HG03103 (cell line): ENCODE measurements around the gene LETMD1.

ENCODE experiments used
- ATAC-seq: cut with Tn5 transposase; IDR thresholded peaks from one replicate; pipeline ENCODE4 v1.9.1; 2021; ENCODE audit warnings: low read depth; ENCODE audit not compliant: unreplicated experiment

The LETMD1 gene

DNA sequence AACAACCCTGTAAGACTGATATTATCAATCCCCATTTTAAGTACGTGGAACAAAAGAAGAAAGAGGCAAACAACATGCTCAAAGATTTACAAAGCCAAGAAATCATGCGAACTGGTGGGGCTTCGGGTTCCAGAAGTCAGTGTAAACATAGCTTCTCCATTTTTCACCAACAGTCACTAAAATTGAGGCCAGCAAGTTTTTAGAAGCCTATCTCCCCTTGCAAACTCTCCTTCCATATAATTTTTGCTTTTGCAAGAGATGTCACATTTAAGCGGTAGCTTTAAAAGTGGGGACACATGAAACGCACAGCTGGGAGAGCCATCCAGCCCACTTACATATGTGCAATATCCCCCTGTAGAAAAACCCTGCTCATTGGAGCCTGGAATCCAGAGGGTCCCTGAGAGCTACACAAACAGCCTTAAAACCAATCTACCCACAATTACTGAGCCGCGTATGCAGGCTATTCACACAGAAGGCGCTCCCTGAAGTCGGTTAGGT lies 22.7 kb upstream of the LETMD1 start:
- no peak for ATAC-seq

DNA sequence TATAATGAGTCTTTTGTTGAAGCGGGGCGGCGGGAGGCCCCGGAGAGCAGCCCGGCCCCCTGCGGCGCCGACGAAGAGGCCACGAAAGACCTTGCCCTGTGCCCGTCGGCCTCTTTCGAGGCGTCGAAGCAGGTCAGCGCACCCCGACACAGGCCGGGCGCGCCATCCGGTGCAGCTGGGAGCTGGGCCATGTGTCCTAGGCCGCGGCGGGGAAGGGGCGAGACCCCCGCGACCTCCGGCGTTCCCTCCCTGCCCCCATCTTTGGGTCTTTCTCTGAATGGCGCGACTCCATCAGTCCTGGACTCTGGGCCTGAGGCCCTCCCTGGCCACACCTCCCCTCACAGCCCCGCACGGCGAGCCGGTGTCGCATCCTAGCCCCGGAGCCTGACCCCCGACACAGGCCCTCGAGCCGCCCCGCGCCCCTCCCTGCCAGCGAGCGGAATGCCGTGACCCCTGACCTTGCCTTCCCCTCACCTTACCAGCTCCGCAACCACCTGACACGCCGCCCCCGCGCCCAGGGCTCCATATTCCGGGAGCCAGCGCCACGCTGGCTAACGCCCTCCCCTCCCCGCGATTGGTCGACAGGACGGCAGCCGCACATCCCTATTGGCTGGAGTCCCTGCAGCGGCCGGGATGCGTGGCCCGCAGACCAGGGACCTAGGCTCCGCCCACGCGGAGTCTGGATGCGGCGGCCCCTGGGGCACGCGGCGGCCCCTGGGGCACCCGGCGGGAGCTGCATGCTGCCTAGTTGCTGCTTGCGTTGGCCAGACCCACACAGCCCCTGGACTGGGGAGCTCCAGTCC lies 22.1 kb upstream of the LETMD1 start, which contains the start of gene SLC11A2:
Gene SLC11A2 (minus strand): TSS at position 549 of the 803 bp plus-strand sequence. CDS start 15,656 bp downstream, outside the sequence.
- ATAC-seq = peak; percentile 88

DNA sequence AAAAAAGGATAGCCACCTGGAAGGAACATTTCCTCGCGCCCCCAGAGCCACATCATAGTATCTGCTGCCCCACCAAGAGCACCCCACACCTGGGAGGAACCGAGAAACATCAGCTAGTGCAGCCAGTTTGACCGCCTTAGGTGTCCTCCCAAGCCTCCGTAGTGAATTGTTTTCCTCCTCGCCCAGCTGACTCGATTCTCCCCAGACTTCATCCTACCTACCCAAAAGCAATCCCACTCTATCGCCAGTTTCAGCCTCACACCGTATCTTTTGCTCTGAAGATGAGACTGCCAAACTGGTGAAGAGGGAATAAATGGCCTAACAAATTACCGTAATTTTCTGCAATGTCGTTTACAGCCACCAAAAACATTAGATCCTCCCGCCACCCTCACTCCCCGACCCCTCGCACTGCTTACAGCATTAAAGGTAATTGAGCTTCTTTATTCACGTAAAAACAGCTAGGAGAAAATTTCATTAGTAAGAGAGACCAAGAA lies 20.7 kb upstream of the LETMD1 start:
- no peak for ATAC-seq

- ATAC-seq = no peak
These were observed 19.9 kb upstream of the LETMD1 start for GRCh38 chr12:51028126-51028812.

DNA sequence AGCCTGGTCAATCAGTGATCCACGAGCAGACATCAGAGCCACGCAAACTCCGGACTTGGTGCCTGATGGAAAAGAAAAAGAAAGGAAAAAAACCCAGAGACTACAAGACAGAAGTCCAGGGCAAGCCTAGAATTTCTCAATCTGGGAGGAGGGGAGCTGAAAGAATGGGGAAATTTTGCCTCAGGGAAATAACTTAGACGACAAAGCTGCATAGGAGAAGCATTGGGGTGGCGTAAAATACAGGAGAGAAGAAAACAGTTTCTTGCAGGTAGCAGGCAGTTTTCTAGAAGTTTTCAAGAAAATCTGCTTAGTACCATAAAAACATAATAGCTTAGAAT lies 19.3 kb upstream of the LETMD1 start:
- no peak for ATAC-seq

- no peak for ATAC-seq
These were observed 15.1 kb upstream of the LETMD1 start for GRCh38 chr12:51033048-51033447.

DNA sequence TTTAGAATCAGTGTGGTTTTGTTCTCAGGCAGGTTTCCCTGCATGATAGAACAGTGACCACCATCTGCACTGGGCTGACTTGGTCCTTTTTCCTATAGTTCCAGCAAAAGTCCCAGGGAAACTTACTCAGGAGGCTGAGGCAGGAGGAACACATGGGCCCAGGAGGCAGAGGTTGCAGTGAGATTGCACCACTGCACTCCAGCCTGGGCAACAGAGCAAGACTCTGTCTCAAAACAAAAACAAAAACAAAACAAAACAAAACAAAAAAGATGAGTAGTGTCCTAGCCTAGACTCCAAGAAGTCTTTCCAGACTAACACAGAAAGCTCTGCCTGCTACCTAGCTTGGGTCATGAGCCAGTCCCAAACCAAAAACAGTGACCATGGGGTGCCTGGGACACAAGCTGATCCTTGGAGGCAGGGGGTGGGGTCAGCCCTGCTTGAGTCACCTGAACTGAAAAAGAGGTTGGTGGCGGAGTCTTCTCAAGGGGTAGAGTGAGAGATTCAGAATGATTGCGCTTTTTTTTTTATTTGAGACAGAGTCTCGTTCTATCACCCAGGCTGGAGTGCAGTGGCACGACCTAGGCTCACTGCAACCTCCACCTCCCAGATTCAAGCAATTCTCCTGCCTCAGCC lies 14.6 kb upstream of the LETMD1 start:
- no peak for ATAC-seq

DNA sequence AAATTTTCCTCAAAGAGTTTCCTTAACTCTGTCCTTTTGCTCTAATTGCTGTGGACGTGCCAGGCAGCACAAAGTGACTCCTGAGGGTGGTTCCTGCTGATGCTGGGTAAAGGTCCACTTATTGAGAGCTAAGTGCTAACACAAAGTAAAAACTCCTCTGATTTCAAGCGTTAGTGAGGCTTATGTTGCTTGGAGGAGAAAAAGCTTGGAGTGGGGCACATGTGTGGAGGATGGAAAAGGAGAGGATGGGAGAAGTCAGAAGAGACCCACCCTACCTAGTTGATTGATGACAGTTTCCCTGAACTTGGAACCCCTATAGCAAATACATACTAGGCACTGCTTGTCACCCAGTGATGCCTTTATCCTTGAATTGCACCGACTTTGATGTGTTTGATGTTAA lies 11.8 kb upstream of the LETMD1 start:
- no peak for ATAC-seq

DNA sequence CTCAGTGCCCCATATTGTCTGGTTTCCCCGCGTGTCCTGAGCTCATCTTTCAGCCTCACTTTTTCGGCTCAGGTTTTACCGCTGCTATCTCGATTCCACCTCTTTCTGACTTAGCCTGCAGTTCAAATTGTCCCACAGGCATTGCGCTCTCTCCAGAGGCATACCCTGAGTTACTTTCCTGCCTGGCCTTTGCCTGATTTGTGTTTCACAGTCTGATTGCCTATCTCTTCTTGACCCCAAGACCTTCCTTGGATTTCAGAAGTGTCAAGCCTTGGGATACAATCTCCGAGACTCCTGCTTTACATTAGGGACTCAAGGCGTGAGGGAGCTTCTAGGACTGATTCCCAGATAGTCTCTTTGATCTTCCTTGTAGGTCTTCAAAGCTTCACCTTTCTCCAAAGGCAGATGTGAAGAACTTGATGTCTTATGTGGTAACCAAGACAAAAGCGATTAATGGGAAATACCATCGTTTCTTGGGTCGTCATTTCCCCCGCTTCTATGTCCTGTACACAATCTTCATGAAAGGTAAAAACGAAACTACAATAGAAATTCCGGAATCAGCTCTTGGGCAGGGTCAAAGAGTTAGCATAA lies 629 bp downstream of the LETMD1 start:
- no peak for ATAC-seq

GRCh38 chr12:51049525-51049924 lies 1.4 kb downstream of the LETMD1 start:
- ATAC-seq = no peak

GRCh38 chr12:51051787-51052186 lies 3.7 kb downstream of the LETMD1 start:
- ATAC-seq = no peak

- no peak for ATAC-seq
These were observed 6.9 kb downstream of the LETMD1 start for GRCh38 chr12:51055060-51055459.

DNA sequence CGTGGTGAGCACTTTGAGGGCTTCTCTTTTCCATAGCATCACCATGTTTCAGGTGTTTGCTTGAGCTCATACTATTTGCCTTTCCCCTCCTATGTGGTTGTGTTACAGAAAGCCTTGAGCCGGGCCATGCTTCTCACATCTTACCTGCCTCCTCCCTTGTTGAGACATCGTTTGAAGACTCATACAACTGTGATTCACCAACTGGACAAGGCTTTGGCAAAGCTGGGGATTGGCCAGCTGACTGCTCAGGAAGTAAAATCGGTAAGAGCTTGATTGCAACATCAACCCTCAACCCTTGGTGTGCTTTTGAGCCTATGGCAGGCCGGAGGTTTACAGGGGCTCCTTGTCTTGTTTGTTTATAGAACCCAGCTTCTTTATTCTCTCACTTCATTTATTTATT lies 8.1 kb downstream of the LETMD1 start:
- no peak for ATAC-seq

DNA sequence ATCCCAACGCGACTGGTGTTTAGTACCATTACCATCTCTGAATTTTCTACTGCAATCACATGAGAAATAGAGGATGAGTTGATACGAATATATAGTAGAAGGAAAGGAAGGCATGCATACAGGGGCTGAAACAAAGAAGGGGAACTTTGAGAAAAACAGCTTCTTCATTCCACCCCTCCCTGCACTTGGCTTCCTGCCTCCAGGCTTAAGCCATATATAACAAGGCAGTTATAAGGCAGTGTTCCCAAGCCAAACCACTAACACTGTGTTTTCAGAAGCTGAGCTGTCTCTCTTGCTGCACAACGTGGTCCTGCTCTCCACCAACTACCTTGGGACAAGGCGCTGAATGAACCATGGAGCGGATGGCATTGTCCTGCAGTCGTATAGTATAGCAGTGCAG lies 11.0 kb downstream of the LETMD1 start:
- ATAC-seq = no peak

- no peak for ATAC-seq
These were observed 14.7 kb downstream of the LETMD1 start for GRCh38 chr12:51062631-51063397.

DNA sequence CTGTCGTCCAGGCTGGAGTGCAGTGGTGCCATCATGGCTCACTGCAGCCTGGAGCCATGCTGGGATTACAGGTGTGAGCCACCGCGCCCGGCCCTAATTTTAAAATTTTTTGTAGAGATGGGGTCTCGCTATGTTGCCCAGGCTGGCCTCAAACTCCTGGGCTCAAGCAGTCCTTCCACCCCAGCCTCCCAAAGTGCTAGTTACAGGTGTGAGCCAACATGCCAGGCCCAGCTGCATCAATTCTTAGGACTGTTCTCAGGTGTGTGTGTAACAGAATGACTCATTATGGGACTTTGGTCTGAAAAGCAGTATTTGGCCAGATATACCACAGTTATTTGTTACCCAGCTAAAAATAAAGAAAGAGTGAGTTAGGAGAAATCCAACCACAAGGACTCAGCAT lies 17.4 kb downstream of the LETMD1 start:
- no peak for ATAC-seq

- ATAC-seq = no peak
These were observed 19.1 kb downstream of the LETMD1 start for GRCh38 chr12:51067229-51067628.

DNA sequence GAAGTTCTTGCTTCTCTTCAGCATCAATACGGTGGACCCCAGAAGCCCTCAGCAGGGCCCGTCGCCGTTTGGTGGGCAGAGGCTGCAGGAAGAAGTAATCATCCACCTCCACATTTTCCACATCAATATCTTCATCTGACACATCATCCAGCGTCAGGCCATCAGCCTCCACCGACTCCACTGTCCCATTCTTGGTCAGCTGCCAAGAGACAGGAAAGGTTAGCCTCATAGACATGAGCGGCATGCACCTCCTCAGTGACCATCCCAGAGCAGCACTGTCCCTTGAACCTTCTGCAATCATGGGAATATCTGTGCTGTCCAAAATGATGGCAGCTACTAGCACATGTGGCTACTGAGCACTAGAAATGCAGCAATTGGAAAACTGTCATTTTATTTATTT lies 19.6 kb downstream of the LETMD1 start:
- no peak for ATAC-seq

DNA sequence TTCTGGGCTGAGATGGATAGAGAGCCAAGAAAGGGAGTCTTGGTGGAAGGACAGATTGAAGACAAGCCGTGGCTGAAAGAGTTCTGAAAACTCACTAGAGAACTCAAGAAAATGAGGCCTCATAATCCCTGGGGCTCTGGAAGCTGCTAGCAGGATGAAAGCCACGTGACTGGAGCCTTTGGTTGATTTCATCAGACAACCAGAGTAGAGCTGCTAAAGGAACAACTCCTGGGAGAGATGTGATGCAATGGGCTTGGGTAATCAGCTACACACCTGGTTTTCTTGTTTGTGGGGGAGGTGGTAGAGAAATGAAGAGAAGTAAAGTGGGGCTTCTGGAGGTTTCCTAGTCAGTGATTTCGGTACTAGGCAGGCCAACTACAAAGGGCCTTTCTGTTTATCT lies 21.9 kb downstream of the LETMD1 start:
- no peak for ATAC-seq

DNA sequence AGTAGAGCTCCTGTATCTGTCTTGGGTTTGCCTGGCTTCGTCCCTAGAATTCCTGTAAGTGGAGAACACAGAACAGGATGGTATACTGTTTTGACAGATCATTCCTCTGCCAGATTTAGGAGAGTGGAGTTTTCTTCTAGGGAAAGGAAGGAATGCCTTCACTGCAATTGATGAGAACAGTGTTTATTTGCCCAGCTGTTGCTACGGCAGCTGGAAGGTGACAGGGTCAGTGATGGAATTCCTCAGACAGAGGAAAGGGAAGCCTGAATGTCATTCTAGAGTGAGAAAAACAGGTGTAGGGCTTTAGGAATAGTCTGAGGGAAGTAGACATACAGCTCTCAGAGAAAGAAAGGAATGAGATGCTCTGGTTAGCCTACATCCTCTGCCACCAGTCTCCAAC lies 23.5 kb downstream of the LETMD1 start:
- no peak for ATAC-seq
